Measurements from ENCODE around the gene ERG.

DNA sequence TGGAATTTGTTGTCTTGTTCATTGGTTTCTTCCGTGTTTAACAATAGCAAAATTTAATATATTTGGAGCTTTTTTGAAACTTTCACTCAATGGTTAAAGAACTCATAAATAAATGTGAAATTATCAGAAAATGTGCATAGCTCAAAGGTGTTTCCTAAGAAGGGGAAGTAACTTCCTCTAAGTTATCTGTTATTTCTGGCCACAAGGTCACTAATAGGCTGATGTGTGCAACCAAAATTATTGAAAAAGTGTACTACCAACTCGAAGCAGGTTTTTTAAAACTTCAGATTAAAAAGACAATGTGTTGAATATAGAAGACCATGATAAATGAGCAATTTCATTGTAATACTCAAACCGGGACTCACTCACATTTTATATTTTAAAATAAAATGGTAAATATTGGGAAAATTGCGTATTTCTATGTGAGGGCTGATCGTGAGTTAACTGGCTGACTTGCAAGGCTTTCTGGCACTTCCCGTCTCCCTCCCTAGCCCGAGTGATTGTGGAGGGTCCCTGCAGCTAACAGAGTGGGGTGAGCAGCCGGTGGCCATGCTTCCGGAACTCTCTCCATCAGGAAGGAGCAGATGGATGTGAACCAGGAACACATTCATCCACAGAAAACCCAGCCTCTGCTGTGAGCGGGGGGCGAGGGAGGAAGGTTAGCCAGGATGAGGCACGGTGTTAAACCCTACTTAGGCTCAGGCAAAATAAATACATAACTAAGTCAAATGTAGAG lies 96.9 kb downstream of the ERG start:
- TF ChIP-seq, protein P1, sequence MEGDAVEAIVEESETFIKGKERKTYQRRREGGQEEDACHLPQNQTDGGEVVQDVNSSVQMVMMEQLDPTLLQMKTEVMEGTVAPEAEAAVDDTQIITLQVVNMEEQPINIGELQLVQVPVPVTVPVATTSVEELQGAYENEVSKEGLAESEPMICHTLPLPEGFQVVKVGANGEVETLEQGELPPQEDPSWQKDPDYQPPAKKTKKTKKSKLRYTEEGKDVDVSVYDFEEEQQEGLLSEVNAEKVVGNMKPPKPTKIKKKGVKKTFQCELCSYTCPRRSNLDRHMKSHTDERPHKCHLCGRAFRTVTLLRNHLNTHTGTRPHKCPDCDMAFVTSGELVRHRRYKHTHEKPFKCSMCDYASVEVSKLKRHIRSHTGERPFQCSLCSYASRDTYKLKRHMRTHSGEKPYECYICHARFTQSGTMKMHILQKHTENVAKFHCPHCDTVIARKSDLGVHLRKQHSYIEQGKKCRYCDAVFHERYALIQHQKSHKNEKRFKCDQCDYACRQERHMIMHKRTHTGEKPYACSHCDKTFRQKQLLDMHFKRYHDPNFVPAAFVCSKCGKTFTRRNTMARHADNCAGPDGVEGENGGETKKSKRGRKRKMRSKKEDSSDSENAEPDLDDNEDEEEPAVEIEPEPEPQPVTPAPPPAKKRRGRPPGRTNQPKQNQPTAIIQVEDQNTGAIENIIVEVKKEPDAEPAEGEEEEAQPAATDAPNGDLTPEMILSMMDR (IDR thresholded peaks at IDR 0.05) = no peak
- TF ChIP-seq, protein P2, sequence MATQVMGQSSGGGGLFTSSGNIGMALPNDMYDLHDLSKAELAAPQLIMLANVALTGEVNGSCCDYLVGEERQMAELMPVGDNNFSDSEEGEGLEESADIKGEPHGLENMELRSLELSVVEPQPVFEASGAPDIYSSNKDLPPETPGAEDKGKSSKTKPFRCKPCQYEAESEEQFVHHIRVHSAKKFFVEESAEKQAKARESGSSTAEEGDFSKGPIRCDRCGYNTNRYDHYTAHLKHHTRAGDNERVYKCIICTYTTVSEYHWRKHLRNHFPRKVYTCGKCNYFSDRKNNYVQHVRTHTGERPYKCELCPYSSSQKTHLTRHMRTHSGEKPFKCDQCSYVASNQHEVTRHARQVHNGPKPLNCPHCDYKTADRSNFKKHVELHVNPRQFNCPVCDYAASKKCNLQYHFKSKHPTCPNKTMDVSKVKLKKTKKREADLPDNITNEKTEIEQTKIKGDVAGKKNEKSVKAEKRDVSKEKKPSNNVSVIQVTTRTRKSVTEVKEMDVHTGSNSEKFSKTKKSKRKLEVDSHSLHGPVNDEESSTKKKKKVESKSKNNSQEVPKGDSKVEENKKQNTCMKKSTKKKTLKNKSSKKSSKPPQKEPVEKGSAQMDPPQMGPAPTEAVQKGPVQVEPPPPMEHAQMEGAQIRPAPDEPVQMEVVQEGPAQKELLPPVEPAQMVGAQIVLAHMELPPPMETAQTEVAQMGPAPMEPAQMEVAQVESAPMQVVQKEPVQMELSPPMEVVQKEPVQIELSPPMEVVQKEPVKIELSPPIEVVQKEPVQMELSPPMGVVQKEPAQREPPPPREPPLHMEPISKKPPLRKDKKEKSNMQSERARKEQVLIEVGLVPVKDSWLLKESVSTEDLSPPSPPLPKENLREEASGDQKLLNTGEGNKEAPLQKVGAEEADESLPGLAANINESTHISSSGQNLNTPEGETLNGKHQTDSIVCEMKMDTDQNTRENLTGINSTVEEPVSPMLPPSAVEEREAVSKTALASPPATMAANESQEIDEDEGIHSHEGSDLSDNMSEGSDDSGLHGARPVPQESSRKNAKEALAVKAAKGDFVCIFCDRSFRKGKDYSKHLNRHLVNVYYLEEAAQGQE (IDR thresholded peaks at IDR 0.05) = no peak
- TF ChIP-seq, protein P3, sequence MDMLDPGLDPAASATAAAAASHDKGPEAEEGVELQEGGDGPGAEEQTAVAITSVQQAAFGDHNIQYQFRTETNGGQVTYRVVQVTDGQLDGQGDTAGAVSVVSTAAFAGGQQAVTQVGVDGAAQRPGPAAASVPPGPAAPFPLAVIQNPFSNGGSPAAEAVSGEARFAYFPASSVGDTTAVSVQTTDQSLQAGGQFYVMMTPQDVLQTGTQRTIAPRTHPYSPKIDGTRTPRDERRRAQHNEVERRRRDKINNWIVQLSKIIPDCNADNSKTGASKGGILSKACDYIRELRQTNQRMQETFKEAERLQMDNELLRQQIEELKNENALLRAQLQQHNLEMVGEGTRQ (IDR thresholded peaks at IDR 0.05) = no peak

All from A549 (cell line).